HG03175 (cell line): ENCODE measurements around the gene ARHGEF17.

Source experiments
- ATAC-seq: cut with Tn5 transposase; IDR thresholded peaks from one replicate; pipeline ENCODE4 v1.9.1; 2021; ENCODE audit warnings: mild to moderate bottlenecking, moderate library complexity; ENCODE audit not compliant: unreplicated experiment

ARHGEF17 gene

DNA sequence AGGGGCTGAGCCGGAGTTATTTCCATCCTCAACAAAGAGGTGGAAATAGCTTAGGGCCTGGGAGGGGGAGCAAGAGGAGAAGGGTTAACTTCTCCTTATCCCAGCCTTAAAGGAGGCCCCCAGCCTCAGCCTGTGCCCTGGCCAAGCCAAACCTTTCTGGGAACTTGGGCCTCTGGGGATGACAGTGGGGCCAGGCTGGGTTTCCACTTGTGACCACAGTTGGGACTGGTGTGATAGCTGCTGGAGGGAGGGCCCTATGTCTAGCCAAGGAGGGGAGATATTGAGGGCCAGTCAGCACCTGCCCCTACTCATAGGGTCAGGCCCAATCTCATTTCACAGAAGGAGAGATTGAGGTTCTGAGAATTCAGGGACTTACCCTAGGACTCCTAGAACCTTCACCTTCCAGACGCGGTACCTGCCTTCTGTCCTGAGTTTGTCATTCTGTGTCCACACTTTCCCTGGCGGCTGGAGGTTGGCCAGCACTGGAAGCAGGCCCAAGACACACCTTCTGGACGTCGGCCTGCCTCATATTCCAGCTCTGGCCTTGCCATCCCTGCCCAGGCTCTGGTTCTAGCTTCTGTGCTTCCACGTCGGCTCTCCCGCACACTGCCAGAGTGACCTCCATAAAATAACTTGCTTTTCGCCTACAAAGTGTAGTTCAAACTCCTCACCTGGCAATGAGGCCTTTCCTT, 71.3 kb downstream of the ARHGEF17 start:
- no peak for ATAC-seq

- ATAC-seq: no peak
Measured at GRCh38 chr11:73380331-73380730, 72.3 kb downstream of the ARHGEF17 start.

- no peak for ATAC-seq
Measured at GRCh38 chr11:73380897-73381410, 72.9 kb downstream of the ARHGEF17 start.

GRCh38 chr11:73381589-73381988, 73.5 kb downstream of the ARHGEF17 start:
- no peak for ATAC-seq

DNA sequence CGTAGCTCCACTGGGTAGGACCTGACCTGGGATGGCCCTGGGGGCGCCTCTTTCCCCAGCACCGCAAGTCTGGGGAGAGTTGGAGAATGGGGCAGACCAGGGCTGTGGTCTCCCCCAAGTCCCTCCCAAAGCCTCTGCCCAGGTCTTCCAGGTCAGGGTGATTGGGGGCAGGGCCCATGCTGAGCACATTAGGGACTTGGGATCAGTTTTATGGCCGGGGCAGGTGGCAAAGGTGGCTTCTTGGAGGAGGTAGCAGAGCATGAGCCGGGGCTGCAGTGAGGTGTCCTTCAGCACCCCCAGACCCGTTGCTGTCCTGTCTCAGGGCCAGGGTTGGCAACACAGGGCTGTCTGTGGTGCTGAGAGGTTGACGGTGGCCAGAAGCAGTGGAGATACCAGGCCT, 74.1 kb downstream of the ARHGEF17 start:
- ATAC-seq: no peak

DNA sequence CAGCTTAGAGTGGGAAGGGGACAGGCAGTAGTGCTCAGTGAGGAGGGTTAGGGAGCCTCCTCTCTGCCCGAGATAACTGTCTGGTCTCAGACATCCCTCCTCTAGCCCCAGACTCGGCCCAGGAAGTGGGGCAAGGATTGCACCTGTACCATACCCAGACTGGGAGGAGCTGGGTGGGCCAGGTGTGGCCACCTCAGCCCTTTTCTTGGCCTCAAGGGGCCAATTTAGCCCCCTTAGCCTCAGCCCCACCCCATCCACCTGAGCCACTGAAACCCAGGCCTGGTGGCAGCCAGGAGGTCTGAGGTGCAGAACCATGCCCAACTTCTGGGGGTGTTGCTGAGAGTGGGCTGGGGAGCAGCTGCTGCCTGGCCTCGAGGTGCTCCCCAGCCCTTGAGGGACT, 74.7 kb downstream of the ARHGEF17 start:
- ATAC-seq: no peak

DNA sequence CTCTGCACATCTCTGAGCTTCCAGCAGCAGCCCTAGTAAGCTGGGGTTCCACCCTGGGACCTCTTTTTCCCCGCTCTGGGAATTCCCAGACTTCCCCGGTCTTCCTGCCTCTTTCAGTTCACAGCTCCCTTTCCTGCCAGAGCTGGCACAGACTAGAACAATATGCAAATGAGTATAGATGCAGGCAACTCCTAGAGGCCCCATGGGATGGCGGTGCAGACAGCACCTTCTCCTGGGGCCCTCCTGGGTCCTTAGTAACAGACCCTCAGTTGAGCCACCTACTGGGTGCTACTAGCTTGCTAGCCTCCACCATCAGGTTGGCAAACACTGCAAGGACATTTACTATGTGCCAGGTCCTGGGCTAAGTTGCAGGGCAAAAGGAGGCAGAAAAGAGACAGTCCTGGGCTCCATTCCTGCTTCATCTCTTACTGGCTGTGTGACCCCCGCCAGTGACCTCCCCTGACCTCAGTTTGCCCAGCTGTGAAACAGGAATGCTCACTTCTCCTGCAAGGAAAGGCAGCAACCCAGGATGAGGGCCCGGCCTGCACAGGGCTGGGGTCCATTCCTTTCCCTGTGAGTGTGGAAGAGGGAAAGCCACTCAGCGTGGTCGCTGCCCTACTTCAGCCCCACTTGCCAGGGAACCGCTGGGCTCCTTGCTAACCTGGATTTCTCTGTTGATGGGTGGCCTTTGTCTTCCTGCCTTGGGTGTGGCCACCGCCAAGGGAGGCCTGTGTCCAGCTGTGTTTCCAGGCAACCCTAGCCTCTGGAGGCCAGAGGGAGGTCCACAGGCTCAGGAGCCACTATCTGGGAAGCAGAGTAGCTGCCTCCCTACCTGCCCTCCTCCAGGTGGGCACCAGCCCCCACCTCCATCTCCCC, 75.4 kb downstream of the ARHGEF17 start:
- no peak for ATAC-seq

GRCh38 chr11:73384125-73384441, 76.0 kb downstream of the ARHGEF17 start:
- ATAC-seq: no peak

DNA sequence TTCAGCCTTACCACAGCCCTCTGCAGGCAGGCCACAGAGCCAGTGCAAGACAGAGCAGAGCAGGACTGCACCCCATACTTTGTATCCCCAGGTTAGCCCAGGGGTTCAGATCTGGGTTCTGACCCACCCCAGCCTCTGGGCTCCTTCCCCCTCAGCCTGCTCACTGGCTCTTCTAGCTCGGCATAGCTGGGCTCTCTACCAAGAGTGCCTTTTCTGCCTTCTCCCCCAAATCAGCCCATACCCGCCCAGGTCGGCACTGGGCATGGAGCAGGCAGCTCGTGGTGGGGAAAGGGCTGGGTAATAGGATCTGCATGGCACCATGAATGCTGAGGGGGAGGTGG, 76.4 kb downstream of the ARHGEF17 start:
- ATAC-seq: no peak

DNA sequence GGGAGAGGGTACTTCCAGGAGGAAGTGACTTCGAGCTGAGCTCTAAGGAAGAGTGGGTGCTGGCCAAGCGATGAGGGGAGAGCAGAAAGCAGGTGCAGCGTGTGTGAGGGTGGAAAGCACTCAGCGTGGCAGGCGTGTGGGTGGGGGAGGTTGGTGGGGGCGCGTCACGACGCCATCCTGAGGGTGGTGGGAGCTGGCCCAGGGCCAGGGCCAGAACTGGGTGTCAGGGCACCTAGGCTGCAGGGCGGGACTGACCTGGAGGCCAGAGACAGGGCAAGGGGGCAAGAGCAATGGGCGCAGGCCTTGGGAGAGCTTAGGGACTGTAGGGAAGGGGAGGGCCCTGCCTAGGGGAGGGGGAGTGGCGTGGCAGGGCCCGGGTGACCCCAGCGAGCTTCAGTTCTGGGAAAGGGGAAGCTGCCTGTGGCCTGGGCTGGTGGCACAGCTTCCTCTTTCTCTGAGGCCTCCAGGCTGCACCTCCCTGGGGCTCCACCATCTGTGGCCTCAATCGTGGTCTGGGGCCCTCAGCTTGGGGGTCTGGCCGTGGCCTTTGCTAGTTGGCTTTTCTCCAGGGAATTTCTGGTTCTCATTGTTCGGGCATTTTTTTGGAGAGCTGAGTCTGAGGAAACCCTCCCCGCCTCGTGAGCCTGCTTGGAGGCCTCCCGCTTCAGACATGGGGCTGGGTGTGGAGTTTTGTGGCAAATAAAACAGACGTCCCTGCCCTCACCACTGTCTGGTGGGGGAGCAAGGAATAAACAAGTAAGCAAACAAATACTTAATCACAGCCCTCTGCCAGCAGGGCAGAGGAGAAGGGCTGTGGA, 77.0 kb downstream of the ARHGEF17 start:
- peak; percentile 49 for ATAC-seq

DNA sequence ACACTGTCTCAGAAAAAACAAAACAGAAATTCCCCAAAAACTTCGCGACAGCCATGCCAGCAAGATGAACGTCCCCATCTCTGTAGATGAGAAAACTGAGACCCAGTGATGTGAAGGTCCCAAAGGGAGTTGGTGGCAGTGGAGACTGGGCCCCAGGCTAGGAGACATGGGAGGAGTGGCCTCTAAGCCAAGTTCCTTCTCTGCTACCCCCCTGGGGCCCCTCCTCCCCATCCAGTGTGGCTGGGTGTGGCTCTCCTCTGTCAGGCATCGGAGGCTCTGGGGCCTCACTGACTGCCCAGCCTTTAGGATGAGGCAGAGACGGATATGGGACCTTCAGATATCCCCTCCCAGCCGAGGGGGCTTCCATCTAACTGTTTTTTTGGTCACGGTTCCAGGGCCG, 77.9 kb downstream of the ARHGEF17 start:
- no peak for ATAC-seq

DNA sequence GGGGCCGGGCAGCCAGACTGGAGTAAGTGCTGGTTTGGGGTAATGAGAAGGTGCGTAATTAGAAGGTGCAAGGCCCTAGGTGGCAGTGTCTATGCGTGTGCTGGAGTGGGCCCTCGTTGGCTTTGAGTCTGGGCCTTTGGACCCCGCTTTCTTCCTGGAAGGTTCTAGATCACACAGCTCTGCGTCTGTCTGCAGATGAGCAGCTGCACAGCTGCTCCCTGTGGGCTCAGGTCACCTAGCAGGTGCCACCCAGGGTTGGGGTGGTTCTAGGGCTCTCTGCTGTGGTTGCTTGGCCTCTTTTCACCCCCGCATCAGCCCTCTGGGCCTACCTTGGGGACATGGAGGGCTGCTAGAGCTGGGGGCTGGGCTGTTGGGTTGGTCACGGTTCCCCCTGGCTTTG, 78.5 kb downstream of the ARHGEF17 start:
- no peak for ATAC-seq

DNA sequence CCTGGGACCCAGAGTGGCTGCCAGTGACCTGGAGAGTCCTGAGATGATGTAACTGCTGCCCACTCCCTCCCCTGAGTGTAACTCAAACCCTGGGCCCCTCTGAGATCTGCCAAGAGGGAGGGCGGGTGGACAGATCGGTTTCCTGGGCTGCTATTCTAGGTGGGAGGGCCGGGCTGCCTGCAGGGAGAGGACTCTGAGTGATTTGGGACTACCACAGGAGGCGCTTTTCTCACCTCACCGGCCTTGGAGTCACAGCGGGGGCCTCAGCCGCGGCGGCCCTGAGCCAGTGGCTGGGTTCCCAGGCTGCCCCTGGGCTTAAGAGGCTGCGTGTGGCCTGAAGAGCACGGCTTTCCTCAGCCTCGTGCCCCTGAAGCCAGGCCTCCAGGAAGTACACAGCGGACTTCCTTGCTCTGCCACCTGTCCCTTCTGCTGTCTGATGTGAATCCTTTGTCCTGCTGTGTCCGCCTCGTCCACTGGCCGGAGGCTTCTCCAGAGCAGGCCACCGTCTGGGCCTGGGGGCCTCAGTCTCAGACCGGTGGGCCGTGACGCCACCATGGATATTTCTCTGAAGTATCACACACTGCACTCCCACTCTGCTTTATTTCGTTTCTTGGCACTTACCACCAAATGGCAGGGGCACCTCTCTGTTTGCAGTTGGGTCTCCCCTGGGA, 79.7 kb downstream of the ARHGEF17 start:
- no peak for ATAC-seq

- no peak for ATAC-seq
Measured at GRCh38 chr11:73388265-73389133, 80.4 kb downstream of the ARHGEF17 start.

- ATAC-seq: no peak
Measured at GRCh38 chr11:73389134-73389525, 81.1 kb downstream of the ARHGEF17 start.

DNA sequence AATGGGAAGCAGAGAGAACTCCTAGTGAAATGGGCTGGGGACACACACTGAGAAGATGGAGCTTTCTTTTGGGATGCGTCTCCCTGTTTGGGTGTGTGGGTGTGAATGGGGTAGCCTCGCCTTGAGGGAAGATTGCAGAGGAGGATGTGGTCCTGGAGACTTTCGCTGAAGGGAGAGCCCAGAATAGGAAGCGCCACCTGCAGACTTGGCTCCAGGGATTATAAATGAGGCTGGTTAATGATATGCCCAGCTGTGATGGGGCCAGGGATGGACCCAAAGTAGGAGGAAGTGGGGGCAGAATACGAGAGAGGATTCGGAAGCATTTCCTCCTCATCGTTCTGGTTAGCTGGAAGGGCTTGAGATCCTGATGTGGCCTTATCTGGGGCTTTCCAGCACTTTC, 81.8 kb downstream of the ARHGEF17 start:
- ATAC-seq: no peak

- no peak for ATAC-seq
Measured at GRCh38 chr11:73390601-73391565, 82.8 kb downstream of the ARHGEF17 start.

- ATAC-seq: no peak
Measured at GRCh38 chr11:73391665-73392064, 83.6 kb downstream of the ARHGEF17 start.
